B cell (primary cell): ENCODE results near the gene SCGB1C2. TPM values are rescaled to one million over a fixed set of nuclear protein-coding genes. Genes with fewer than 3 reads are reported as not detected.

Source experiments
- ATAC-seq: fragments of 200-7000 bp; cut with Tn5 transposase; one replicate; pipeline ENCODE4 v1.10.0; 2021; ENCODE audit warnings: low read depth, mild to moderate bottlenecking, moderate number of reproducible peaks, moderate library complexity
- CTCF ChIA-PET: fragments of 350-600 bp; sonication (Branson Sonifier 250); formaldehyde crosslinking; loops from one replicate; lab custom pipeline; 2021; ENCODE audit warnings: antibody characterized with exemption, inconsistent platforms; lab: Charles Lee
- POLR2A ChIA-PET: fragments of 350-600 bp; sonication (Branson Sonifier 250); formaldehyde crosslinking; loops from one replicate; lab custom pipeline; 2021; ENCODE audit warnings: antibody characterized with exemption; lab: Charles Lee
- DNase-seq: peaks from one replicate; pipeline ENCODE4 v3.0.0; 2013
- H2AFZ ChIP-seq: 2 replicates; pipeline ENCODE4 v1.6.1; 2012; ENCODE audit warnings: mild to moderate bottlenecking, low read depth, low read length; ENCODE audit not compliant: insufficient read depth, poor library complexity, severe bottlenecking
- H3K27ac ChIP-seq, 2 donors: 1 replicate in 1 of 2; 2 replicates in 1 of 2; pipeline ENCODE4 v1.5.1; 2012 to 2013; ENCODE audit warnings: low read length in 2 of 2, mild to moderate bottlenecking in 2 of 2, moderate library complexity in 1 of 2
- H3K27me3 ChIP-seq, 4 experiments: fragments of 200-600 bp in 1 of 4; sonication (generic) in 1 of 4; replicated peaks in 1 of 4; 1 replicate in 2 of 4; 2 replicates in 2 of 4; pipeline versions ENCODE4 v1.6.1 to v1.7.0; 2013 to 2016; ENCODE audit warnings: low read length in 3 of 4, mild to moderate bottlenecking in 2 of 4, mixed read lengths in 1 of 4, moderate library complexity in 1 of 4; ENCODE audit not compliant: insufficient read depth in 4 of 4, control insufficient read depth in 3 of 4; ENCODE audit errors: control extremely low read depth in 1 of 4
- H3K36me3 ChIP-seq, 2 experiments: replicated peaks in 1 of 2; 1 replicate in 1 of 2; 2 replicates in 1 of 2; pipeline versions ENCODE4 v1.6.1 to v1.7.1; 2013; ENCODE audit warnings: low read length in 1 of 2; ENCODE audit not compliant: insufficient read depth in 2 of 2, control insufficient read depth in 1 of 2; ENCODE audit errors: control extremely low read depth in 1 of 2, extremely low read depth in 1 of 2
- H3K4me1 ChIP-seq, 2 donors: fragments of 200-600 bp in 1 of 2; sonication (generic) in 1 of 2; 1 replicate in 1 of 2; 2 replicates in 1 of 2; pipeline versions ENCODE4 v1.5.1 to v1.6.1; 2013 to 2017; ENCODE audit warnings: low read length in 2 of 2; ENCODE audit not compliant: control insufficient read depth in 2 of 2, insufficient read depth in 2 of 2
- H3K4me2 ChIP-seq: replicated peaks from 2 replicates; pipeline ENCODE3; 2012; ENCODE audit warnings: mild to moderate bottlenecking, low read depth, low read length; ENCODE audit not compliant: poor library complexity, severe bottlenecking
- H3K4me3 ChIP-seq, 5 experiments: fragments of 200-600 bp in 1 of 5; sonication (generic) in 1 of 5; 1 replicate in 3 of 5; 2 replicates in 2 of 5; pipeline versions ENCODE4 v1.5.1 to v1.7.0; 2011 to 2016; ENCODE audit warnings: low read length in 4 of 5, mild to moderate bottlenecking in 4 of 5, low read depth in 2 of 5, control low read depth in 1 of 5, moderate library complexity in 1 of 5; ENCODE audit not compliant: insufficient read depth in 1 of 5; ENCODE audit errors: control extremely low read depth in 1 of 5, extremely low read depth in 1 of 5
- H3K79me2 ChIP-seq: fragments of 200-600 bp; sonication (generic); one replicate; pipeline ENCODE4 v1.6.0; 2016; ENCODE audit warnings: low read length; ENCODE audit not compliant: control insufficient read depth, insufficient read depth
- H3K9ac ChIP-seq: fragments of 200-600 bp; sonication (generic); 2 replicates; pipeline ENCODE4 v1.6.1; 2017; ENCODE audit warnings: mild to moderate bottlenecking, low read length, moderate library complexity
- H3K9me3 ChIP-seq, 3 donors: one replicate each; pipeline versions ENCODE4 v1.6.1 to v1.7.1; 2013; ENCODE audit warnings: low read length in 2 of 3; ENCODE audit not compliant: control insufficient read depth in 2 of 3, insufficient read depth in 1 of 3; ENCODE audit errors: control extremely low read depth in 1 of 3
- H4K20me1 ChIP-seq: 2 replicates; pipeline ENCODE4 v1.6.0; 2012; ENCODE audit warnings: mild to moderate bottlenecking, low read length; ENCODE audit not compliant: insufficient read depth, control insufficient read depth, poor library complexity, severe bottlenecking
- H3K27ac Mint-ChIP-seq: one replicate; pipeline ENCODE4 v1.8.0; 2021; ENCODE audit warnings: mixed read lengths
- H3K27me3 Mint-ChIP-seq: one replicate; pipeline ENCODE4 v1.8.0; 2021; ENCODE audit warnings: mixed read lengths
- H3K4me1 Mint-ChIP-seq: one replicate; pipeline ENCODE4 v1.8.0; 2021; ENCODE audit warnings: mixed read lengths
- H3K4me3 Mint-ChIP-seq: one replicate; pipeline ENCODE4 v1.8.0; 2021; ENCODE audit warnings: mixed read lengths
- H3K9me3 Mint-ChIP-seq: one replicate; pipeline ENCODE4 v1.8.0; 2022; ENCODE audit warnings: mixed read lengths; ENCODE audit not compliant: insufficient read depth
- CTCF ChIP-seq: fragments of 200-600 bp; IDR thresholded peaks from one replicate; pipeline ENCODE4 v1.8.0; 2022; ENCODE audit warnings: antibody characterized with exemption, mild to moderate bottlenecking
- EZH2 ChIP-seq: IDR thresholded peaks from 2 replicates; pipeline ENCODE4 v1.6.1; 2012; ENCODE audit warnings: borderline replicate concordance, low read depth, mild to moderate bottlenecking, moderate library complexity, low read length; ENCODE audit not compliant: insufficient read depth, poor library complexity, severe bottlenecking
- WGBS: methylation state at CpG from one replicate; pipeline ENCODE4 v1.1.5; 2013; ENCODE audit warnings: missing lambda C conversion rate; ENCODE audit not compliant: insufficient coverage; 5-methylcytosine and 5-hydroxymethylcytosine counted together
- intact Hi-C: fragments of 100-400 bp; cut with micrococcal nuclease; formaldehyde crosslinking; loops from one replicate; pipeline ENCODE4 v1.10.0; 2022
- polyA plus RNA-seq: library from polyadenylated mRNA; depleted of rRNA; stranded (reverse); fragments of >200 nt; gene quantifications from 2 replicates; pipeline ENCODE4 v1.2.3, GENCODE V29; 2012
- total RNA-seq, 2 donors: library from RNA; stranded (reverse); fragments of 120-200 nt in 1 of 2; gene quantifications; 1 replicate in 1 of 2; 2 replicates in 1 of 2; pipeline versions ENCODE4 v1.2.3 to v1.2.4, GENCODE V29; 2013 to 2022

SCGB1C2 gene
- total and polyA plus RNA-seq, 2 donors (not counting 1 experiment from before 2014, with no cell fraction given) = not detected

- Mint-ChIP-seq H3K27me3 (peaks cover 7% of the 10 kb centered on the region), H3K9me3 (no peaks in the 10 kb centered on the region), H3K27ac (no peak overlapping the region), H3K4me3 (no peak overlapping the region), H3K4me1 (no peaks in the 10 kb centered on the region)
- Histone ChIP-seq H4K20me1 (no peaks in the 10 kb centered on the region), H3K4me1 (no peaks in the 10 kb centered on the region), H3K27me3 (no peaks in the 10 kb centered on the region), H2AFZ (no peak overlapping the region), H3K4me2 (no peak overlapping the region), H3K36me3 (no peaks in the 10 kb centered on the region), H3K9ac (no peak overlapping the region), H3K9me3 (no peaks in the 10 kb centered on the region), H3K27ac (no peak overlapping the region), H3K79me2 (no peaks in the 10 kb centered on the region), H3K4me3 (no peak overlapping the region)
- POLR2A ChIA-PET = no interaction called here
- DNase-seq = no peak
- intact Hi-C loops = no loop called here
- CTCF ChIA-PET = no interaction called here
- TF ChIP-seq EZH2 (no peak), CTCF (no peak)
- ATAC-seq = no peak
- 80% methylated on average over 10 of the region's 12 CpGs for WGBS
These were observed 15.6 kb downstream of the SCGB1C2 start for GRCh38 chr17:152860-153420.

GRCh38 chr17:153851-154250 lies 16.5 kb downstream of the SCGB1C2 start:
- Mint-ChIP-seq H3K4me3 (no peak overlapping the region), H3K4me1 (no peaks in the 10 kb centered on the region), H3K9me3 (no peaks in the 10 kb centered on the region), H3K27me3 (peaks cover 7% of the 10 kb centered on the region), H3K27ac (no peak overlapping the region)
- Histone ChIP-seq H2AFZ (no peak overlapping the region), H3K4me1 (no peaks in the 10 kb centered on the region), H3K36me3 (no peaks in the 10 kb centered on the region), H3K79me2 (no peaks in the 10 kb centered on the region), H4K20me1 (no peaks in the 10 kb centered on the region), H3K27ac (no peak overlapping the region), H3K9ac (no peak overlapping the region), H3K4me2 (no peak overlapping the region), H3K27me3 (no peaks in the 10 kb centered on the region), H3K4me3 (no peak overlapping the region), H3K9me3 (no peaks in the 10 kb centered on the region)
- DNase-seq (no peak), ATAC-seq (no peak)
- TF ChIP-seq CTCF (no peak), EZH2 (no peak)
- 88% methylated on average over 9 of the region's 9 CpGs for WGBS
- CTCF ChIA-PET = no interaction called here
- intact Hi-C loops = no loop called here
- POLR2A ChIA-PET = no interaction called here
